T-helper 17 cell (primary cell): Measurements from ENCODE around the gene LYRM4. TPM values are rescaled to one million over a fixed set of nuclear protein-coding genes. Genes with fewer than 3 reads are reported as not detected.

ENCODE experiments used
- ATAC-seq: fragments of 150-1000 bp; cut with Tn5 transposase; 2 replicates; pipeline ENCODE4 v1.10.0; 2021; ENCODE audit warnings: mild to moderate bottlenecking, moderate library complexity
- DNase-seq, 3 donors: peaks; one replicate each; pipeline versions ENCODE4 v3.0.0 to v3.0.0-alpha.2; 2020 to 2021
- H3K9me3 ChIP-seq: one replicate; pipeline ENCODE4 v1.7.0; 2013; ENCODE audit warnings: low read length, mild to moderate bottlenecking; ENCODE audit not compliant: control insufficient read depth, poor library complexity, severe bottlenecking
- H3K27ac Mint-ChIP-seq: one replicate; pipeline ENCODE4 v1.8.0; 2022; ENCODE audit warnings: mild to moderate bottlenecking, moderate library complexity, mixed read lengths
- H3K27me3 Mint-ChIP-seq: one replicate; pipeline ENCODE4 v1.8.0; 2022; ENCODE audit warnings: mixed read lengths
- H3K36me3 Mint-ChIP-seq: one replicate; pipeline ENCODE4 v1.8.0; 2022; ENCODE audit warnings: low read depth, mixed read lengths
- H3K4me1 Mint-ChIP-seq: one replicate; pipeline ENCODE4 v1.8.0; 2022; ENCODE audit warnings: mild to moderate bottlenecking, mixed read lengths
- H3K4me3 Mint-ChIP-seq: one replicate; pipeline ENCODE4 v1.8.0; 2022; ENCODE audit warnings: mild to moderate bottlenecking, moderate library complexity, mixed read lengths
- total RNA-seq, 4 donors: library from RNA in 2 of 4; stranded (reverse) in 2 of 4; gene quantifications; one replicate each; pipeline ENCODE4 v1.2.3 and lab custom pipeline; 2022 to 2026

The LYRM4 gene
- total RNA-seq, 2 donors from 2014 or later, result 14.6 to 19.2 TPM

DNA sequence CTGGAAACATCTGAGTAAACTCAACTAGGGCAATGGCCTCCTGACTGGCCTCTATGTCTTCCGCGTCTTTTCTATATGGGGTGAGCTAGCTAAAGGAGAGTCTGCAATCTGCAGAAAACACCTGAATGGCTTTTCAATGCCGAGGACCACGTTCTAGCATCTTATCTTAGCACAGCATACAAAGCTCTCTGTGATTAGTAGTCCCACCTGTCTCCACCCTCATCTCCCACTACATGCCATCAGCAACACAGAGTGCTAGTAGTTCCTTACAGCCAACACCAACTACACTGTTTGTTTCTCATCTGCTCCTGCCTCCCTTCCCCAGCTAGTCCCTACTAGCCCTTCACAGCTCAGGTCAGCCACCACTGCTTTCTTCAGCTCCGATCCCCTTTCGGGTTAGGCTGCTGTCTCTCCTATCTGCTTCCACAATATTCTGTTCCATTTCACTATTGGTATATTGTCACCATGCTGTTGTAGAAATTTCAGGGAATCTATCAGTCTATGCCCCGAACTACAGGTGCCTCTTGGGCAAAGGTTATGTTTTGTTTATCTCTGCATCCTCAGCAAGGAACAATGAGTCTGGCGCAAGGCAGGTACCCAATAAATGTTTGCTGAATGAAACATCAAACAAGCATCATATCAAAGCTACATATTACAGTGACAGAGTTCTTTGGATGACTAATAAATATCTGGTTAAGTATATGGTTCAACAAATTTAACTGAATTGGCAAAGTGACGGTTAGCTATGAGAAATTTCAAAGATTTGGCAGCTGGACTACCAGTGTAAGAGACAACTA, 12.2 kb downstream of the LYRM4 start:
- Mint-ChIP-seq H3K4me1 (peaks cover 13% of the 10 kb centered on the region), H3K4me3 (no peak overlapping the region), H3K27ac (no peak overlapping the region), H3K36me3 (peaks cover 6% of the 10 kb centered on the region), H3K27me3 (no peaks in the 10 kb centered on the region)
- no peak for DNase-seq
- ATAC-seq, result no peak
- no peaks in the 10 kb centered on the region for H3K9me3 ChIP-seq

DNA sequence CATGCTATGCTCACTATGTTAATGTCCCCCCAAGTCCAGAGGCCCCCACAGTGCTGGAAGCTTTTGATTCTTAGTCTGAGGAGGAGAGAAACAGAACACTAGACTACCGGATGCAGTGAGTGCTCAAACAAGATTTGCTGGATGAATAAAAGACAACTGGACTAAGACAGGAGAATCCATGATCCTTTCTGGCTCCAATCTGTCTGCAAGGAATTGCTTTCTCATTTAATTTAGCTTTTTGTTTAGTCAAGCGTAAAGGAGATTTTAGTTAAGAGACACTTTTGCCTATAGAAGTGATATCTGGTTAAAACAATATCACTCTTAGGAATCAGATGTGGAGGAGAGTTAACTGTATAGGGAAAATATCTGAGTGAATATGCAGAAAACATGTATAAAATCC, 13.5 kb downstream of the LYRM4 start:
- Mint-ChIP-seq H3K4me3 (no peak overlapping the region), H3K27ac (peak overlapping the region; percentile 27), H3K36me3 (peaks cover 3% of the 10 kb centered on the region), H3K27me3 (no peaks in the 10 kb centered on the region), H3K4me1 (peaks cover 13% of the 10 kb centered on the region)
- ATAC-seq, result no peak
- no peak for DNase-seq
- H3K9me3 ChIP-seq, result no peaks in the 10 kb centered on the region

- Mint-ChIP-seq H3K4me1 (peaks cover 13% of the 10 kb centered on the region), H3K27me3 (no peaks in the 10 kb centered on the region), H3K27ac (peak overlapping the region; percentile 27), H3K36me3 (peaks cover 2% of the 10 kb centered on the region), H3K4me3 (no peak overlapping the region)
- ATAC-seq (no peak), DNase-seq (no peak)
- H3K9me3 ChIP-seq, result no peaks in the 10 kb centered on the region
These were observed 14.3 kb downstream of the LYRM4 start for GRCh38 chr6:5246141-5247097.

DNA sequence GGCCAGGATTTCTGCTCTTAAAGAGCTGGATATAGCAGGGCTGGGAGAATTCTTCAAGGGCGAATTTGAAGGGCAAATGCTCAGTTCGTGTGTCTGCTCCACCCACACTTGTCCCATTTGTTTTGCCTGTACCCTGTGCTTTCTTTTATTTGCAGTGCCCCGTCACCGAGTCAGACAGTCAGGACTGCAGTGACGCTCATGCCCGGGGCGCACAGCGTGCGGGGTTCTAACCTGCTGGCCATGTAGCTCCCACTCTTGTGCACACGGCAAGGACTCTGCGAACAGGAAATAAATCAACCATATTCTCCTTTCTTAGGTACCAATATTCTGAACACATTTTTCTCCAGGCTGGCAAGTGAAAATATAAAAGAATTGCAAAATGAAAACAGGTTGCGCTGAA, 17.7 kb downstream of the LYRM4 start:
- DNase-seq (no peak), ATAC-seq (no peak)
- Mint-ChIP-seq H3K27ac (no peak overlapping the region), H3K4me1 (peaks cover 12% of the 10 kb centered on the region), H3K27me3 (no peaks in the 10 kb centered on the region), H3K4me3 (no peak overlapping the region), H3K36me3 (peaks cover 15% of the 10 kb centered on the region)
- no peaks in the 10 kb centered on the region for H3K9me3 ChIP-seq

DNA sequence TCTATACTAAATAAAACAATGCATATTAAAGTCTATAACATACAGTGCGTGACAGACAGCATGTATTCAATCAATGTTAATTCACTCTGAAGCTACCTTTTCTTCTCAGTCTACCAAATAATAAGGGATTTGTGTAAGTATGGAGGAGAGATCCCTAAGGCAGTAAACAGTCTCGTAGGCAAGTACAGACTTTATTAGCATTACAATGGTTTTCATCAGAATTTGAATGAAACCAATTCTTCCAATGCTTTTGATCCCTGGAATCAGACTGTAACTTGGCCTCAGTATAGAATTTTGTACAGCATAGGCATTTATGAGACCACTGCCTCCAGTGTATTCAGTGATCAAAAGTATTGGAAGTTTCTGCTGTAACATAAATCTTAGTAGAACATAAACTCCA, 19.5 kb downstream of the LYRM4 start:
- H3K36me3 Mint-ChIP-seq, result peaks cover 15% of the 10 kb centered on the region
- H3K27ac Mint-ChIP-seq, result no peak overlapping the region
- no peaks in the 10 kb centered on the region for H3K9me3 ChIP-seq
- no peak overlapping the region for H3K4me3 Mint-ChIP-seq
- no peaks in the 10 kb centered on the region for H3K27me3 Mint-ChIP-seq
- DNase-seq, result no peak
- no peak for ATAC-seq
- peaks cover 11% of the 10 kb centered on the region for H3K4me1 Mint-ChIP-seq

DNA sequence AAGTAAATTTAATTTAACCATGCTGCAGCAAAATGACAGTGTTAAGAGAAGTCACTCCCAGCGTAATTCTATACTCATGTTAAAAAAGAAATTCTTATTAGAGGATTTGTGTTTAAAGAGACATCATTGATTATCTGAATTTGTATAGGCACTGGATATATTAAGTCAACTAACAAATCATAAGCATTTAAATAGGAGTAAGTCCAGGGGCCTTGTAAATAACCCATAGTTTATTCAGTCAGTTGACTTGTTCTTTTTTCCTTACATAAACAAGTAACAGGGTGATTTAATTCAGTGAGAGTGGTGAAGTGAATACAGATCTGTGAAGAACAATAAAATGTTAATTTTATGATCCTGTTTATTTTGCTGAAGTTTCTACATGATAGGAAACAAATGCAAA, 22.4 kb downstream of the LYRM4 start:
- DNase-seq, result no peak
- H3K27me3 Mint-ChIP-seq, result no peaks in the 10 kb centered on the region
- ATAC-seq, result no peak
- peaks cover 5% of the 10 kb centered on the region for H3K4me1 Mint-ChIP-seq
- H3K27ac Mint-ChIP-seq, result no peak overlapping the region
- H3K9me3 ChIP-seq, result no peaks in the 10 kb centered on the region
- peaks cover 13% of the 10 kb centered on the region for H3K36me3 Mint-ChIP-seq
- H3K4me3 Mint-ChIP-seq, result no peak overlapping the region

GRCh38 chr6:5237805-5238204, 22.9 kb downstream of the LYRM4 start:
- peaks cover 13% of the 10 kb centered on the region for H3K36me3 Mint-ChIP-seq
- H3K27ac Mint-ChIP-seq, result no peak overlapping the region
- ATAC-seq (no peak), DNase-seq (no peak)
- no peaks in the 10 kb centered on the region for H3K27me3 Mint-ChIP-seq
- H3K4me3 Mint-ChIP-seq, result no peak overlapping the region
- no peaks in the 10 kb centered on the region for H3K9me3 ChIP-seq
- peaks cover 5% of the 10 kb centered on the region for H3K4me1 Mint-ChIP-seq

DNA sequence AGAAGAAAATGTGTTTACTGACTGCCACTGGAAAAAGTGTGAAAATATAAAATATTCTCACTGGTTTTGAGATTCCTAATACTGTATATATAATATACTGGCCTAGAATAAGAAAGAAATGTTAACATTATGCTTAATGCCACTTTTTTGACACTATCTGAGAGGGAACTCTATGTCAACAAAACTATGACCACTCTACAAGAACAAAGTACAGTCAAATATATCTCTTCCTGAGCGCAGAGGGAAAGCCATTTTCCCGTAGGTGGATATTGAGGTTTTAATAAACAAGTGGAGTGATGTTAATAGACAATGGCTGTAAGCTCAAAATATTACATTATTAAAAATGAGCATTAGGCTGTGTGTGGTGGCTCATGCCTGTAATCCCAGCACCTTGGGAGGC, 24.9 kb downstream of the LYRM4 start:
- H3K27ac Mint-ChIP-seq, result no peak overlapping the region
- H3K4me3 Mint-ChIP-seq, result no peak overlapping the region
- ATAC-seq, result no peak

DNA sequence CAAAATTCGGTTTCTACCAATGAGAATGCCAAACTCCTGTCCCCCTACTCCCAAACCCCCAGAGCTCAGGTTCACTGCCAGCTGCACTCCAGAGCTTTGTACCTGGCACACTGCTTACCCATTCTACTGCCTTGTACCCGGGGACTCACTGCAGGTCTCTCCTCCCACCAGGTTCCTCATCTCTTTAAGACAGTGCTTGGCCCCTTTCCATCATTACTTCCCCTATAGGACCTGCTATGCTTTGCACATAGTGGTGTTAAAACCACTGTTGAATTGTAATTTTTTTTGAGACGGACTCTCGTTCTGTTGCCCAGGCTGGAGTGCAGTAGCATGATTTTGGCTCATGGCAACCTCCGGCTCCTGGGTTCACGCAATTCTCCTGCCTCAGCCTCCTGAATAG, 25.9 kb downstream of the LYRM4 start:
- H3K9me3 ChIP-seq, result no peaks in the 10 kb centered on the region
- peaks cover 6% of the 10 kb centered on the region for H3K36me3 Mint-ChIP-seq
- H3K27me3 Mint-ChIP-seq, result no peaks in the 10 kb centered on the region
- H3K4me1 Mint-ChIP-seq, result peaks cover 5% of the 10 kb centered on the region
- DNase-seq (no peak), ATAC-seq (no peak)
- H3K27ac Mint-ChIP-seq, result no peak overlapping the region
- H3K4me3 Mint-ChIP-seq, result no peak overlapping the region

More for the DNA sequence above, 24.9 kb downstream of the LYRM4 start:
- Mint-ChIP-seq H3K4me1 (peaks cover 5% of the 10 kb centered on the region), H3K27me3 (no peaks in the 10 kb centered on the region), H3K36me3 (peaks cover 11% of the 10 kb centered on the region)
- DNase-seq, result no peak
- no peaks in the 10 kb centered on the region for H3K9me3 ChIP-seq

- Mint-ChIP-seq H3K27me3 (no peaks in the 10 kb centered on the region), H3K27ac (no peak overlapping the region), H3K36me3 (no peaks in the 10 kb centered on the region), H3K4me1 (peaks cover 2% of the 10 kb centered on the region), H3K4me3 (no peak overlapping the region)
- no peaks in the 10 kb centered on the region for H3K9me3 ChIP-seq
- ATAC-seq (no peak), DNase-seq (no peak)
These were observed 29.5 kb downstream of the LYRM4 start for GRCh38 chr6:5231289-5231688.

DNA sequence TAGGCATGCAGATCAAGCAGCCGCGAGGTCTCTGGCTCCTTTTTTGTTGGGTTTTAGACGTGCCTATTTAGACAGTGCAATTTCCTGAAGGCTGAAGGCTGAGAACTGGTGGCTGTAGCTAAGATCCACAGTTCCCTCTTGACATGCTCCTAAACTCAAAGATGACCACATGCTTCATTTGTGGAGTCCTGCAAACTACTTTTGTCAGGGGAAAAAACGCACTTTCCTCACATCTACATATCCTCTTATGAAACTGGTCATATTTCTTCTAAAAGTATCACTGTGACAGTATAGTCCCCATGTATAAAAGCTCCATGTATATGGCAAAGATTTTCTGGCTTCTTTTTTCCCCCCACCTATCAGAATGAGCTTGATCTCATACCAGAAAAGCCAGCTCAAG, 30.7 kb downstream of the LYRM4 start:
- no peaks in the 10 kb centered on the region for H3K36me3 Mint-ChIP-seq
- H3K9me3 ChIP-seq, result no peaks in the 10 kb centered on the region
- no peak for DNase-seq
- no peak overlapping the region for H3K27ac Mint-ChIP-seq
- no peak overlapping the region for H3K4me3 Mint-ChIP-seq
- ATAC-seq, result no peak
- H3K4me1 Mint-ChIP-seq, result peaks cover 2% of the 10 kb centered on the region
- no peaks in the 10 kb centered on the region for H3K27me3 Mint-ChIP-seq

DNA sequence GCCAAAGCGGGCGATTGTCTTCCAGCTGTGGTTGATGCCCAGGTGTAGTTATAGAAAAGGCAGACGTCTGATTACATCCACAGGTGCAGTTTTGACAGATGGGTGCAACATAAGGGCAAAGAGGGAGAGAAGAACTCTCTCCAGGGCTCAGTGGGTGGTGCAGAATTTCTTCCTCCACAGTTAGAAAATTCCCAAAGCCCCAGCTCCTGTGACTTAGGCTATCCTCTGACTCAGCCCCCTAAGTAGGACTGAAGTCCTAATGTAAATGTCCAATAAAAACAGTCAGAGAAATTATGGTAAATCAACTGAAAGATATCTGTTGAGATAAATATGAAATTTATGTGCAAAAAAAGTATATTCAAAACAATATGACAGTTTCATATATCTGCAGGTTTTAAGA, 31.4 kb downstream of the LYRM4 start:
- Mint-ChIP-seq H3K27me3 (no peaks in the 10 kb centered on the region), H3K36me3 (no peaks in the 10 kb centered on the region), H3K4me3 (no peak overlapping the region), H3K27ac (no peak overlapping the region), H3K4me1 (peaks cover 2% of the 10 kb centered on the region)
- DNase-seq (no peak), ATAC-seq (no peak)
- H3K9me3 ChIP-seq, result no peaks in the 10 kb centered on the region

DNA sequence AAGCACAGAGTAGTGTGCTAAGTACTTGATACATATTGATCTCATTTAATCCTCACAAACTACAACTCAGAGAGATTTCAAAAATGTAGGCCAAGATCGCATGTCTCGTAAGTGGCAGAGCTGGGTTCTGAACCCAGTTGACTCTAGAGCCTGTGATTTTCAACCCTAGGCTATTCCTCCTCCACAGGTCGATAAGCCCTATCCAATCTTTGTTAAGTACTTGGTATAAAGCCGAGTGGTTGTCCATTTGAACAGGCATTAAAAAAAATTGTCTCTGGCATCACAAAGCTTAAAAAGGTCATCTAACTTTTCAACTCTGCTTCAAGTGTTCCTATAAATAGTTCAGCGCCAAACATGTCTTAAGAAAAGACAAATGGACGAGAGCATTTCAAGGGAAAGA, 37.4 kb downstream of the LYRM4 start:
- Mint-ChIP-seq H3K4me1 (peaks cover 6% of the 10 kb centered on the region), H3K4me3 (no peak overlapping the region), H3K36me3 (peaks cover 6% of the 10 kb centered on the region), H3K27me3 (no peaks in the 10 kb centered on the region), H3K27ac (no peak overlapping the region)
- no peaks in the 10 kb centered on the region for H3K9me3 ChIP-seq
- DNase-seq (no peak), ATAC-seq (no peak)
